Activated B cell treated with CpG ODN at 0.5 μM for 24 hours (primary cell): ENCODE results near the gene NYNRIN. TPM values are rescaled to one million over a fixed set of nuclear protein-coding genes. Genes with fewer than 3 reads are reported as not detected.

Experiments
- ATAC-seq: fragments of 200-7000 bp; cut with Tn5 transposase; one replicate; pipeline ENCODE4 v1.10.0; 2021; ENCODE audit warnings: low read depth, mild to moderate bottlenecking, moderate library complexity
- CTCF ChIA-PET: fragments of 350-600 bp; sonication (Branson Sonifier 250); formaldehyde crosslinking; loops from one replicate; lab custom pipeline; 2021; ENCODE audit warnings: antibody characterized with exemption; lab: Charles Lee
- POLR2A ChIA-PET: fragments of 350-600 bp; sonication (Branson Sonifier 250); formaldehyde crosslinking; loops from one replicate; lab custom pipeline; 2021; ENCODE audit warnings: antibody characterized with exemption; lab: Charles Lee
- DNase-seq: peaks from one replicate; pipeline ENCODE4 v3.0.0; 2022
- H3K27ac Mint-ChIP-seq: one replicate; pipeline ENCODE4 v1.8.0; 2020; ENCODE audit warnings: mixed read lengths
- H3K27me3 Mint-ChIP-seq: one replicate; pipeline ENCODE4 v1.8.0; 2021; ENCODE audit warnings: mixed read lengths
- H3K36me3 Mint-ChIP-seq: one replicate; pipeline ENCODE4 v1.8.0; 2021; ENCODE audit warnings: low read depth, mixed read lengths
- H3K4me1 Mint-ChIP-seq: one replicate; pipeline ENCODE4 v1.8.0; 2021; ENCODE audit warnings: mixed read lengths
- H3K4me3 Mint-ChIP-seq: one replicate; pipeline ENCODE4 v1.8.0; 2020; ENCODE audit warnings: mild to moderate bottlenecking, mixed read lengths
- H3K9me3 Mint-ChIP-seq: one replicate; pipeline ENCODE4 v1.8.0; 2020; ENCODE audit warnings: mixed read lengths
- CTCF ChIP-seq: fragments of 200-600 bp; IDR thresholded peaks from one replicate; pipeline ENCODE4 v1.8.0; 2022; ENCODE audit warnings: antibody characterized with exemption, mild to moderate bottlenecking
- intact Hi-C: fragments of 100-400 bp; cut with micrococcal nuclease; formaldehyde crosslinking; loops from one replicate; pipeline ENCODE4 v1.15.1; 2024
- total RNA-seq: library from RNA; stranded (reverse); gene quantifications from 2 replicates; pipeline ENCODE4 v1.2.3, GENCODE V29; 2022

NYNRIN gene
- total RNA-seq, 1 donor from 2014 or later = 0.04 TPM

GRCh38 chr14:24437736-24438067, 38.9 kb downstream of the NYNRIN start:
- DNase-seq (no peak), ATAC-seq (no peak)
- Mint-ChIP-seq H3K36me3 (peaks cover 91% of the 10 kb centered on the region), H3K9me3 (no peaks in the 10 kb centered on the region), H3K27me3 (no peaks in the 10 kb centered on the region), H3K27ac (peak overlapping the region; percentile 24), H3K4me1 (peaks cover 75% of the 10 kb centered on the region), H3K4me3 (no peak overlapping the region)
- no peak for TF ChIP-seq CTCF
- CTCF ChIA-PET = interaction anchor here (0.6 to 9.3 kb wide), 4 partner anchors 10 to 107 kb away, joined by 3 to 353 read pairs (median 26); partner anchors contain the start of gene ADCY4
- intact Hi-C loops = no loop called here
- POLR2A ChIA-PET = interaction anchor here (1.8 to 4.2 kb wide), 4 partner anchors 72 to 195 kb away, joined by 6 to 44 read pairs (median 20); partner anchors contain the start of gene TINF2

GRCh38 chr14:24438223-24439097, 39.7 kb downstream of the NYNRIN start:
- H3K4me3 Mint-ChIP-seq = no peak overlapping the region
- intact Hi-C loops = no loop called here
- no peaks in the 10 kb centered on the region for H3K27me3 Mint-ChIP-seq
- H3K27ac Mint-ChIP-seq = peak overlapping the region; percentile 35
- ATAC-seq (no peak), DNase-seq (no peak)
- H3K9me3 Mint-ChIP-seq = no peaks in the 10 kb centered on the region
- no peak for TF ChIP-seq CTCF
- H3K4me1 Mint-ChIP-seq = peaks cover 75% of the 10 kb centered on the region
- ChIA-PET POLR2A (interaction anchor here (0.6 to 5.4 kb wide), 5 partner anchors 8 to 348 kb away, joined by 6 to 87 read pairs (median 34); partner anchors contain the start of genes CBLN3 and KHNYN), CTCF (interaction anchor here (1.6 to 9.3 kb wide), 3 partner anchors 72 to 107 kb away, joined by 9 to 353 read pairs (median 44); partner anchors contain the start of gene ADCY4)
- peaks cover 89% of the 10 kb centered on the region for H3K36me3 Mint-ChIP-seq

DNA sequence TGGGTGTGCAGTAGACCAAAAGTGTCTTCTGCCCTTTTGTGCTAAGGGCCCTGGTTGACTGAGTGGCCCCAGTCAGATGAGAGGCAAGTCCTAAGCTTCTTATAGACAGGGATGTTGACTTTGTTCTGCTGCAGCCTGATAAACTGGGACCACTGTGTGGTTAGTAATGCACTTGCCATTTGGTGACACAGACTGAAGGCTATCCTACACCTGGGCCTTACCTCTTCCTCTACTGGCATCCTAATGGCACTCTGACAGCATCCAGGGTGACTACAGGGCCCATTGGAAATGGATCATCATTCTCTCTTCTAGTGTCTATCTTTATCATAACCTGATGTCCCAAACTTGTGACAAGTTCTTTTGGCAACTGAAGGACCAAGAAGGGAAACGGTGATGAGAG, 40.5 kb downstream of the NYNRIN start:
- intact Hi-C loops = no loop called here
- POLR2A ChIA-PET = interaction anchor here (0.6 to 5.4 kb wide), 2 partner anchors 9 to 349 kb away, joined by 15 to 87 read pairs; partner anchors contain the start of genes CBLN3 and KHNYN
- Mint-ChIP-seq H3K27me3 (no peaks in the 10 kb centered on the region), H3K27ac (no peak overlapping the region), H3K36me3 (peaks cover 81% of the 10 kb centered on the region), H3K4me3 (no peak overlapping the region), H3K4me1 (peaks cover 76% of the 10 kb centered on the region), H3K9me3 (peaks cover 1% of the 10 kb centered on the region)
- TF ChIP-seq CTCF = no peak
- CTCF ChIA-PET = interaction anchor here (1.6 to 4.3 kb wide), 2 partner anchors 8 to 106 kb away, joined by 9 to 38 read pairs; no protein-coding TSS in a partner anchor
- DNase-seq (no peak), ATAC-seq (no peak)

- DNase-seq = no peak
- H3K36me3 Mint-ChIP-seq = peaks cover 75% of the 10 kb centered on the region
Measured at GRCh38 chr14:24439830-24440605, 41.2 kb downstream of the NYNRIN start.

More at GRCh38 chr14:24439830-24440605, 41.2 kb downstream of the NYNRIN start:
- Mint-ChIP-seq H3K4me1 (peaks cover 72% of the 10 kb centered on the region), H3K4me3 (no peak overlapping the region), H3K9me3 (peaks cover 1% of the 10 kb centered on the region), H3K27ac (no peak overlapping the region), H3K27me3 (no peaks in the 10 kb centered on the region)
- CTCF ChIA-PET = interaction anchor here (1.5 to 4.3 kb wide), 3 partner anchors 9 to 132 kb away, joined by 5 to 38 read pairs (median 9); partner anchors contain the start of gene CIDEB
- TF ChIP-seq CTCF = no peak
- no peak for ATAC-seq
- intact Hi-C loops = loop anchor here (10.0 kb wide), 2 partner anchors 485 to 885 kb away; partner anchors contain the start of genes DHRS4, THTPA and ZFHX2
- POLR2A ChIA-PET = interaction anchor here (0.7 to 5.4 kb wide), 2 partner anchors 10 to 101 kb away, joined by 3 to 87 read pairs; partner anchors contain the start of genes CBLN3 and KHNYN
